ENCODE measurements around the gene PRKCE. TPM values are rescaled to one million over a fixed set of nuclear protein-coding genes. Genes with fewer than 3 reads are reported as not detected.

PRKCE gene
- total RNA-seq, 1 experiment from 2014 or later = 1.3 TPM

GRCh38 chr2:46202453-46202852 lies 551.0 kb downstream of the PRKCE start:
- no peaks in the 10 kb centered on the region for H3K79me2 ChIP-seq (ENCODE audit: insufficient read depth, low read length)
- no peak overlapping the region for H3K4me2 ChIP-seq (ENCODE audit: insufficient read depth, insufficient read length, low read length)
- H3K56ac ChIP-seq (ENCODE audit: insufficient read length, low read depth, low read length) = no peak overlapping the region
- no peak overlapping the region for H3K27ac ChIP-seq (ENCODE audit: insufficient read length, low read depth, low read length)
- Mint-ChIP-seq H3K4me1 (peaks cover 5 to 9% of the 10 kb centered on the region in 2 experiments), H3K36me3 (ENCODE audit: insufficient read depth in 1 of 3, low read depth in 3 of 3) (peaks cover 0 to 7% (median 0%) of the 10 kb centered on the region in 3 experiments; a peak in 3 of 7 replicates), H3K9me3 (peaks cover 0 to 6% of the 10 kb centered on the region in 2 experiments; a peak in 3 of 5 replicates), H3K27ac (no peak overlapping the region), H3K27me3 (ENCODE audit: low read depth) (peaks cover 2% of the 10 kb centered on the region), H3K4me3 (no peak overlapping the region)
- TF ChIP-seq, protein P1, sequence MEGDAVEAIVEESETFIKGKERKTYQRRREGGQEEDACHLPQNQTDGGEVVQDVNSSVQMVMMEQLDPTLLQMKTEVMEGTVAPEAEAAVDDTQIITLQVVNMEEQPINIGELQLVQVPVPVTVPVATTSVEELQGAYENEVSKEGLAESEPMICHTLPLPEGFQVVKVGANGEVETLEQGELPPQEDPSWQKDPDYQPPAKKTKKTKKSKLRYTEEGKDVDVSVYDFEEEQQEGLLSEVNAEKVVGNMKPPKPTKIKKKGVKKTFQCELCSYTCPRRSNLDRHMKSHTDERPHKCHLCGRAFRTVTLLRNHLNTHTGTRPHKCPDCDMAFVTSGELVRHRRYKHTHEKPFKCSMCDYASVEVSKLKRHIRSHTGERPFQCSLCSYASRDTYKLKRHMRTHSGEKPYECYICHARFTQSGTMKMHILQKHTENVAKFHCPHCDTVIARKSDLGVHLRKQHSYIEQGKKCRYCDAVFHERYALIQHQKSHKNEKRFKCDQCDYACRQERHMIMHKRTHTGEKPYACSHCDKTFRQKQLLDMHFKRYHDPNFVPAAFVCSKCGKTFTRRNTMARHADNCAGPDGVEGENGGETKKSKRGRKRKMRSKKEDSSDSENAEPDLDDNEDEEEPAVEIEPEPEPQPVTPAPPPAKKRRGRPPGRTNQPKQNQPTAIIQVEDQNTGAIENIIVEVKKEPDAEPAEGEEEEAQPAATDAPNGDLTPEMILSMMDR (conservative IDR thresholded peaks at IDR 0.05) = no peak
- H2AFZ ChIP-seq (ENCODE audit: low read length) = no peak overlapping the region
- WGBS (ENCODE audit: extremely low coverage, insufficient read length, low lambda C conversion rate) = no CpG with 5 or more reads among the region's 1 CpG
- no peak overlapping the region for H3K23ac ChIP-seq (ENCODE audit: insufficient read length, low read depth, low read length)
- H2BK20ac ChIP-seq (ENCODE audit: low read depth, low read length, poor library complexity, severe bottlenecking) = no peak overlapping the region
- H3K14ac ChIP-seq (ENCODE audit: insufficient read depth, low read length) = no peak overlapping the region
- H4K20me1 ChIP-seq (ENCODE audit: control insufficient read depth, insufficient read depth, insufficient read length) = no peaks in the 10 kb centered on the region
- no peaks in the 10 kb centered on the region for H3K79me1 ChIP-seq (ENCODE audit: insufficient read depth, low read depth, low read length, poor library complexity, severe bottlenecking)
- no peaks in the 10 kb centered on the region for H3K9me3 ChIP-seq (ENCODE audit: control insufficient read depth, low read depth, low read length)
- no peak overlapping the region for H3T11ph ChIP-seq (ENCODE audit: low read length)
- H2BK120ac ChIP-seq (ENCODE audit: low read depth, low read length, poor library complexity, severe bottlenecking) = no peak overlapping the region
- no peaks in the 10 kb centered on the region for H3K27me3 ChIP-seq (ENCODE audit: insufficient read depth, low read length)
- no peak overlapping the region for H2BK15ac ChIP-seq (ENCODE audit: low read depth, low read length)
- H2BK5ac ChIP-seq (ENCODE audit: insufficient read length, low read length) = no peak overlapping the region
- no peak overlapping the region for H2BK12ac ChIP-seq (ENCODE audit: insufficient read length, low read depth, low read length)
- H2AK5ac ChIP-seq (ENCODE audit: insufficient read length, low read length) = no peak overlapping the region
- H4K91ac ChIP-seq (ENCODE audit: insufficient read length, low read depth, low read length) = no peak overlapping the region
- no peak overlapping the region for H3K18ac ChIP-seq (ENCODE audit: insufficient read length, low read depth, low read length)
- no peaks in the 10 kb centered on the region for H3K23me2 ChIP-seq (ENCODE audit: insufficient read length, low read depth, low read length, poor library complexity, severe bottlenecking)
- H3K9ac ChIP-seq (ENCODE audit: extremely low read depth, insufficient read length, low read length) = no peak overlapping the region
- no peak overlapping the region for H3K4ac ChIP-seq (ENCODE audit: low read depth, low read length)
- H3K4me1 ChIP-seq (ENCODE audit: insufficient read depth, low read length) = no peaks in the 10 kb centered on the region
- DNase-seq = no peak
- no peak overlapping the region for H4K8ac ChIP-seq (replicated peaks; ENCODE audit: insufficient read length, low read depth, low read length)
- H4K5ac ChIP-seq (ENCODE audit: insufficient read length, low read depth, low read length) = no peak overlapping the region
